Measurements from ENCODE around the gene DUSP2.

DNA sequence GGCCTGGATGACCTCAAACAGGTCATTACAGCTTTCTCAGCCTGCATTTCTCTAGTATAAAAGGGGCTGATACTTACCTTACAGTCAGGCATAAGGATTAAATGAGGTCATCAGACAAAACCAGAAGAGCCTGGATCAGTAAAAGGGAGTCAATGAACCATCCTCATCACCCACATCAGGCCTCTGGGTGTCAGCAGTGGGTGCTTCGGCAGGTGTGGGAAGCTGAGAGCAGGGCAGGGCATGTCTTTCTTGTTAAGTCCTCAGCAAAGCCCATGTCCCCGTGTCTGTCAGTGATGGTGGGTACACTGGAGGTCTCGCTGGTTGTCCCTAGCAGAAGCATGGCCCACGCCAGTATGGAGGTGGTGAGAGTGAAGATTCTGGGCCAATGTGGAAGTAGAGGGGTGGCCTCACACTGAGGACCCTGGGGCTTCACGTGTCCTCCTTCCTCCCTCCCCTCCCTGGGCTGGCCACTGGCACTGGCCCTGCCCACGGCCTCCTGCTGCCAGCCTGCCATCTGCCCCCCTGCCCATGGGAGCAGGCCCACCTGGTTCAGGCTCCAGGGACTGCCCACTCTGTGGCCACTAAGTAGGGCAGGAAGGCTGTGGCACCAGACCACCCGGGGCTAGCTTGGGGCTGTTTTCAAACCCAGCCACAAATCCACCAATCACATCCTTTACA, 33.3 kb downstream of the DUSP2 start:
- TF ChIP-seq ELF4 (IDR thresholded peaks at IDR 0.05), result no peak
- TF ChIP-seq SUZ12 (IDR thresholded peaks at IDR 0.05), result no peak
- TF ChIP-seq BHLHE40 (IDR thresholded peaks at IDR 0.05; ENCODE audit: borderline replicate concordance), result no peak
- no peak for TF ChIP-seq FOXM1 (IDR thresholded peaks at IDR 0.05; ENCODE audit: borderline replicate concordance)
- TF ChIP-seq LEF1 (IDR thresholded peaks at IDR 0.05; ENCODE audit: borderline replicate concordance), result no peak
- no peak for TF ChIP-seq HDGF (IDR thresholded peaks at IDR 0.05; ENCODE audit: borderline replicate concordance)
- TF ChIP-seq FOXA1 (IDR thresholded peaks at IDR 0.05), result no peak
- TF ChIP-seq SP1 (IDR thresholded peaks at IDR 0.05), result no peak

Data from HEK293T (cell line).